Esophagus mucosa (tissue), 1 donor: ENCODE measurements around the gene KCNQ4. TPM values are rescaled to one million over a fixed set of nuclear protein-coding genes. Genes with fewer than 3 reads are reported as not detected.

Experiments used
- ATAC-seq: fragments of 200-7000 bp; cut with Tn5 transposase; one replicate; pipeline ENCODE4 v1.9.1; 2020
- total RNA-seq: library from RNA; stranded (reverse); gene quantifications from one replicate; pipeline ENCODE4 v1.2.4, GENCODE V29; 2023
- donor health status: DM: yes; HTN: yes; CAD: no.

KCNQ4 gene
- total RNA-seq, 1 donor from 2014 or later: 0.24 TPM

DNA sequence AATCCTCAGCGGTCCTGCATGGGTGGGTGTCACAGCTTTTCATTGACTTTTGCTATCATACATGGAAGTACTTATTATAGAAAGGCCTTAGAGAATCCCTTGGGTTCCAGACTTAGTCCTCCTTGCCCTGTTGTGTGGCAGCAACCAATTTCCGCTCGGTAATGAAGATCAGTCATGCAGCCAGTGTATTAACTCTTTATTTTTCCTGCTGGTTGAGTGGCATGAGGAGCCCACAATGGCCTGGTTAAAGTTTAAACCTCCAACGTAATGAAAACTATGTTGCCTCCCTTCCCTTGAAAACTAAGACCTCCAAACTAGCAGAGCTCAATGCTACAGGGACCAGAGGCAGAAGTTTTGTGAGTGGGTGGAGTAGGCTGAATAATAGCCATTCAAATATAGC lies 58.6 kb downstream of the KCNQ4 start:
- no peak for ATAC-seq

DNA sequence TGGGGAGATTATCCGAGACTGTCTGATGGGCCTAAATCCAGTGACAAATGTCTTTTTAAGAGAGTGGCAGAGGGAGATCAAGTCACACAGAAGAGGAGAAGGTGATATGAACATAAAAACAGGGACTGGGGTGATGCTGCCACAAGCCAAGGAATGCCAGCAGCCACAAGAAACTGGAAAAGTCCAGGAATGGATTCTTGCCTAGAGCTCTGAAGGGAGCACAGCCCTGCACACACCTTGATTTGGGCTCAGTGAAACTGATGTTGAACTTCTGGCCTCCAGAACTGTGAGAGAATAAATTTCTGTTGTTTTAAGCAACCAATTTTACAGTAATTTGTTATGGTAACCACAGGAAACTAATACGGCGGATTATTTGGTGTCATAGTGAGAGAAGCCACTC lies 59.1 kb downstream of the KCNQ4 start:
- no peak for ATAC-seq

DNA sequence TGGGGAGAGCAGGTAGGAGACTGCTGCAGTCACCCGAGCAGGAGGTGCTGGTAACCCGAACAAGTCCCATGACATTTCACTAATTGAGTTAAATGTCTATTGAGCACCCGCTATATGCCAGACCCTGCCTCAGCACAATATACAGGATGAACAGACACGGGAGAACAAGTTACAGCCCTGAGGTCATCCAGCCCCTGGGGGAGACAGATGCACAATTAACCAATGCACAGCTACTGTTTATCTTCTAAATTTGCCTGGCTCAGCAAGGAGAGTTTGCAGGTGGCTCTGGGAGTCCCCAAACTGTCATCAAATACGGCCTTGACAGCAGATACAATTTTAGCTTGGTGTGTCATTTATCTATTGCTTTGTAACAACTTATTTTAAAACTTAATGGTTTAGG lies 60.5 kb downstream of the KCNQ4 start:
- ATAC-seq: no peak

DNA sequence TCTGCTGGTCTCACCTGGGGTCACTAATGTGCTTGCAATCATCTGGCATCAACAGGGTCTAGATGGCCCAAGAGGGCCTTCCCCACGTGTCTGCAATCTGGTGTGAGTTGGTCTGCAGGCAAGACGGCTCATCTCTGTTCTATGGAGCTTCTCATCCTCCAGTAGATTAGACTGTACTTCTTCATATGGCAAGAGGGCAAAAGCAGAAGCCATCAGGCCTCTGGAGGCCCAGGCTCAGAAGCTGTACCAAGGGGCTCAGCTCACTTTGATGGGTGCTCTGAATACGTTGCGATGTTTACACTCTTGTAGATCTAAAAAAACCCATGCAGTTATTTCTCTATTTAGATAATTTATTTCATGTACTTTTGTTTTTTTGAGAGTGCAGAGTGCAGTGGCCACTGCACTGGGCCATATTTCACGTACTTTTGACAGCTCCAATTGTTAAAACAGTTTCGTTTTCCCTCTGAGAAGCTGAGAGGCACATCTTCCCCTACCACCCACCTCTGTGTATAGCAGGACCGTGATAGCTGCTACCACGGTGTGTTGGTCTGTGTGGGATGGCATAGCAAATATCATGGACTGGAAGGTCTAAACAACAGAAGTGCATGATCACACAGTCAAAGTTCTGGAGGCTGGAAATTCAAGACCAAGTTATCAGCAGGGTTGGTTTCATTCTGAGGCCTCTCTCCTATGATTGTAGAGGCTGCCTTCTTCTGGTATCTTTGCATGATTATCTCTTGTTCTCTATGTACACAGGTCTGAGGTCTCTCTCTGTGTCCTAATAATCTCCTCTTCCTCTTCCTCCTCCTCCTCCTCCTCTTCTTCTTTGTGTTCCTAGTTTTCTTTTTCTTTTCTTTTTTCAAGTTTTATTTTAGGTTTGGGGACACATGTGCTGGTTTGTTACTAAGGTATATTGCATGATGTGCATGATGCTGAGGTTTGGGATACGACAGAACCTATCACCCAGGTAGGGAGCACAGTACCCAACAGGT lies 61.6 kb downstream of the KCNQ4 start:
- ATAC-seq: no peak

DNA sequence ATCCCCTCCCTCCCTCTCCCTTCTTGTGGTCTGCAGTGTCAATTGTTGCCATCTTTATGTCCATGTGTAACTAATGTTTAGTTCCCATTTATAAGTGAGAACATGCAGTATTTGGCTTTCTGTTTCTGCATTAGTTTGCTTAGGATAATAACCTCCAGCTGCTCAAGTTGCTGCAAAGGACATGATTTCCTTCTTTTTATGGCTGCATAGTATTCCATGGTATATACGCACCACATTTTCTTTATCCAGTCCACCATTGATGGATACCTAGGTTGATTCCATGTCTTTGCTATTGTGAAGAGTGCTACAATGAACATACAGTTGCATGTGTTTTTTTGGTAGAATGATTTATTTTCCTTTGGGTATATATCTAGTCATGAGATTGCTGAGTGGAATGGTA lies 62.3 kb downstream of the KCNQ4 start:
- ATAC-seq: no peak

DNA sequence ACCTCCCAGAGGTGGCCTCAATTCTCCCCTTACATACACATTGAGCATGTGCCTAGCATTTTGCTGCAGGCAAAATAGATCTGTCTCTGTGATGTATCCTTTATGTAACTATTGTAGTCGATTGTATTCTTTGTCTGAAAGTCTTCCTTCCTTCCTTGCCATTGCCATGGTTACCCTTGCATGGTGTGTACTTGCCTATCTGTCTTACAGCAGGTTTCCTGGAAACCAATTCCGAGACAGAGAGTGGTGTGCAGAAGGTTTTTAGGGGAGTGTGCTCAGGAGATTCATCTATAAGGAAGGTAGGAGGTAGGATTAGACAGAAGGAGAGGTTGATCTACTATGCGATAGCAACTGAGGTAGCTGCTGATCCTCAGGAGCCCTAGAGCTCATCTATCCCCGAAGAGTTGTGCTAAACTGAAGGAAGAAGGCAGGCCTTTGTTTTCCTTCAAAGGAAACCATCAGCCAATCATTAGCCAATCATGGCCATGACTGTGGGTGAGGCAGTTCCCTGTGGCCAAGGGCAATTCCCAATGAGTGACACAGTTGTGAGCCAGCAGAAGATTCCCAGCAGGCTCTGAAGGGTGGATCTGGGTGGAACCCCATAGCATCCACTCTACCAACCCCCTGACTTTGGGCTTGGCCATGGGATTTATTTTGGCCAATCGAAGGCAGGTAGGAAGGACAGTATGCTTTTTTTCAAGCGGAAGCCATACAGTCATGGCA lies 63.6 kb downstream of the KCNQ4 start:
- peak; percentile 57 for ATAC-seq

DNA sequence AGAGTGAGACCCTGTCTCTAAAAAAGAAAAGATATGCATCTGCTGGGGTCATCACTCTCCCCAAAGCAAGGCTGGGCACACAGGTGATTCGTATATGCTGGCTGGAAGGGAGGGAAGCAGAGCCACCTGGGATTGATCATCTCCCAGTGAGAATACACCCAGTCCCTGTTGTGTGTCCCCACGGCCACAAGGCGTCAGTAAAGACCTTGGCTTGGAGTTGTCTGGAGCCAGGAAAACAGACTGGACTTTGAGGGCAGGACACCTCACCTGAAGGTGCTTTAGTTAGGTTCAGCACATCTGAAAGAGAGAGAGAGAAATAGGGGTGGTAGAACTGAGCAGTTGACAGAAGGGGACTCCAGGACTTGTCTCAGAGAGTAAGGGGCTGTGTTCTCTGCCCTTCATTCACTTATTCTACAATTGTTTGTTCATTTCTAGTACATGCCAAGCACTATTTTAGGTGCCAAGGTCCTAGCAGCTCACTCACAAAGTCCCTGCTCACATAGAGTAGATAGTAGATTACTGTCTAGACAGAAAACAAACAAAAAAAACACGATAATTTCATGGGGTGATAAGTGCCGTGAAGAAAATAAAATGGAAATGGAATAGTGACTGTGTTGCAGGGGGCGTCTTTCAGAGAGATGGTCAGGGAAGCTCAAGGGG lies 65.1 kb downstream of the KCNQ4 start:
- ATAC-seq: peak; percentile 74

DNA sequence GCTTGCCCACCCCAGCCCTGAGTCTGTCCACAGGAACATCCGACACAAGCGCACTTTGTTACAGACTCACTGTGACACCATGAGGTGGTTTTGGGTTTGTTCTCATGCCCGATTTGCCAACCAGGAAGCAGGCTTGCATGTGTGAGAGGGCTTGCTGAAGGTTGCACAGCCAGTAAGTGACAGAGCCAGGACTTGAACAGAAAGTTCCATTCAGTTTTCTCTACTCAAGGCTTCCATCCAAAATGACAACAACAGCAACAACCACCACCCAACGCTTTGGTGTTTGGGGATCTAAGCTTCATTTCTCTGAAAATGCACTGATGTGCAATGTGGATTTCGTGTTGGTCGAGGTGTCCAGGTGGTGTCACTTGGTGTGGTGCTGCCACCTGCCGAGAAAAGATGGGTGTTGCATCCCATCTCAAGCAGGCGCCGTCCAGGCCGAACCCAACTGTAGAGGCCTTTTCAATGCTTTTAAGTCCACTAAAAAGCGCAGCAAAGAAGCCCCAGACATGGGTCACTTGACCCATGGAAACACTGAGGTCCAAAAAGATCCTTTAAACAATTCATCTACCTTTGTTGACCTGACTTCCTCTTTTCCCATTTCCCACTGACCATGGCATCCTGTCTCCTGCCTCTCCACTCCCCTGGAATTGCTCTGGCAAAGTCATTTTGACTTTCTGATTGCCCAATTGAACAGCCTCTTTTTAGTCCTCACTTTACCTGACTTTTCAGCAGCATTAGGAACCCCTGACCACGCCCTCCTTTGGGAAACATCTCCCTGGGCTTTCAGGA lies 66.4 kb downstream of the KCNQ4 start:
- peak; percentile 77 for ATAC-seq

DNA sequence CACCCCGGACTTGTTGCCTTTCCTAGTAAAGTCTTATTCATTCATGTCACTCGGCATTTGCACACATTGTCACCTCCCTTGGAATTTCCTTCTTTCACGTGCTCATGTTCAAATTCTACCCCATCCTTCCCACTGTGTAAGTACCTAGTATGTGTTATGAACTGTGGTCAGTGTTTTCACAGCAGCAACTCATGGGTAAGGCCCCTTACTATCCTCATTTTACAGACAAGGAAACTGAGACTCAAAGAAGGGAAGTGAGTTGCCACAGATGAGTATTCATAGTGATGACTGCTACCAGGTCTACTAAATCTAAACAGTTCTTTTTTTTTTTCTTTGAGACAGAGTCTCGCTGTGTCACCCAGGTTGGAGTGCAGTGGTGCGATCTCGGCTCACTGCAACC lies 68.1 kb downstream of the KCNQ4 start:
- no peak for ATAC-seq

DNA sequence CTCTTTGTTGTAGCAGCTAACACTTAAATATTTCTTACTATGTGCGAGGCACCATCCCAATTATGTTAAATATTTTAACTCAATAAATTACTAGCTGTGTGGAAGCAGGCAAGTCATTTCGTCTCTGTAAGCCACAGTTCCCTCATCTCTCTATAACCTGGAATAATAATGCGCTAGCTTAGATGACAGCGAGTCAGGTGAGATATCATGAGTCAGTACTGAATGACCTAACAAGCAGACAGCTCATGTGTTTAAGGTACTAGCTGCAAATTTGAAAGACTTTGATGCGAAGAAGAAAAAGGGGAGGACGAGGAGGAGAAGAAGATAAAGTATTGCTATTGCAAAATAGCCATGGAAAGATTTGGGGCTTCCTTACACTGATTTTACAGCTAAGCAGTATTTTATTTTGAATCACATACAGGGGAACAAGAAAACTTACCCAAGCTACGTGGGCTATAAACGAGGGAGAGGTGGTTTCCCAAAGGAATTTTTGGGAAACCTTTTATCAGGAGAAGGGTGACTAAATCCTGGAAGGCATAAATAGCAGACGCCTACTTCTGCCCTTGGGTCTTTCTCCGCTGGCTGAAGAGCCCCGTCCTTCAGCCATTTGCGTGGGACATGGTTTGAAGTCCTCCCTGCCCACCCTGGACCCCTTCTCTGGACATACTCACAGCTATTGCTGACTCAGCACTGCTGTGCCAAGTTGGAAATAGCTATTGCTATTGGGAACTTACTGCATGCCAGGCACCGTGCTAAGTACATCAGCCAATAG lies 69.7 kb downstream of the KCNQ4 start:
- ATAC-seq: peak; percentile 51

DNA sequence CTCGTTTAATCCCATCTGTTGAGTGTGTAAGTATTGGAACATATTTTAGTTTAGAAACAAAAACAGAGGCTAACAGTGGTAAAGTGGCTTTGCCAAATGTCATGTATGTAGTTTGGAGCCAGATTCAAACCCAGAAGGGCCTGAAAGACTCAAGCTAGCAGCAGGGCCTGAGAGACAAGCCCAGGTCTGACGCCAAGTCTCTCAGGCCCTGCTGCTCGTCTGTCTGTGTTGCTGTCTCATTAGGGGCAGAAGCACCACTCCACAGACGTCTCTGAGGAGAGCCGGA lies 70.2 kb downstream of the KCNQ4 start:
- ATAC-seq: no peak

DNA sequence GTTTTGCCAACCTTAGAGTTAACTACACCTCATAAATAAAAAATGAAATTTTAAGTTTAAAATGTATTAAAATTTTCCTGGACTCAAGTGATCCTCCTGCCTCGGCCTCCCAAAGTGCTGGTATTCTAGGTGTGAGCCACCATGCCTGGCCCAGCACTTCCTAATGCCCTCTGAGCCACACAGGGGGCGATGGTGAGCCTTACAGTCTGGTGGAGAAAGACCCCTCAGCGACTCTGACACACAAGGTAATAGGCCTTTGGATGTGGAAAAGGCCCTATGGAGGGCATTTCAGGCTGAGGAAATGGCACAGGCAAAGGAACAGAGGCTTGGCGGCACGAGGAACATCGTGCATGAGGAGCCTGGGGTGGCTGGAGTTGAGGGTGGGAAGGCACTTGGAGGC lies 71.9 kb downstream of the KCNQ4 start:
- no peak for ATAC-seq

DNA sequence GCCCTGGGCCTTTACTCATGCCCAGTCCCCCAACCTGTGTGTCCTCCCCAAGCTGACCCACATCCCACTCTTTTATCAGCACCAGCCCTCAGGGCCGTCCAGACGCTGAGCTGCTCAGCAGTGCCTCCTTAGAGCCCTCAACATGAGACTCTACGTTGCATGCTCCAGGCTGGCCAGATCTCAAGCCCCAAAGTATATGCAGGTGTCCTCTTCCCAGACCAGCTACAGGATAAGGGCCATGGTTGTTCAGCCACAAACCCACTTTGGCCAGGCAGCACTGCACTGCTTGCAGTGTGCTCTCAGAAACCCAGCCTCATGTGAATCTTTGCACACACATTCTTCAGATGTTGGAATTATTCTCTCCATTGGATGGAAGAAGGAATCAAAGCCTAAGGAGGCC lies 72.5 kb downstream of the KCNQ4 start:
- ATAC-seq: no peak

DNA sequence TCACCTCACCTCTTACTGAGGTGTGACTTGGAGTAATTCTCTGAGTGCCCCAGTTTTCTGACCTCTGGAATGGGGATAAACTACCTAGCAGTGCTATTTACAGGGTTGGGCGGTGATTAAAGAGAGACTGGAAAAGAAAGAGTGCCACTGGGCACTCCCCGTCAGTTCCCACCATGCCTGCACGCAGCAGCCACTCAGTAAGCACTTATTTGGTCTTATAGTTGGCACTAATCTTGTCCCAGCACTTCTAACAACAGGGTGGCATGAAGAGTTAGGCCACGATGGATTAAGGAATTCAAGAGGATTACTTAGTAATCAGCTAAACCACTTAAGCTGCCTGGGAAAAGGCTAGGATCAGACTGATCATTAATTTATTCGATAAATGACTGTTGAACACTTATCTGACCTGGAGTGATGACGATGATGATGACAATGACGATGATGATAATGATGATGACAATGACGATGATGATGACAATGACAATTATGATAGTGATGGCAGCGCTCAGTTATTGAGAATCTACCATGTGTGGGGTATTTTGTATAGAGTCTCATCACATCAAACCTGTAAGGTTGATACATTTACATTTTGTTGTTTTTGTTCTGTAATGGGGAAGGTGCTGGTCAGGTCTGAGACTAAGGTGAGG lies 73.2 kb downstream of the KCNQ4 start:
- ATAC-seq: no peak

DNA sequence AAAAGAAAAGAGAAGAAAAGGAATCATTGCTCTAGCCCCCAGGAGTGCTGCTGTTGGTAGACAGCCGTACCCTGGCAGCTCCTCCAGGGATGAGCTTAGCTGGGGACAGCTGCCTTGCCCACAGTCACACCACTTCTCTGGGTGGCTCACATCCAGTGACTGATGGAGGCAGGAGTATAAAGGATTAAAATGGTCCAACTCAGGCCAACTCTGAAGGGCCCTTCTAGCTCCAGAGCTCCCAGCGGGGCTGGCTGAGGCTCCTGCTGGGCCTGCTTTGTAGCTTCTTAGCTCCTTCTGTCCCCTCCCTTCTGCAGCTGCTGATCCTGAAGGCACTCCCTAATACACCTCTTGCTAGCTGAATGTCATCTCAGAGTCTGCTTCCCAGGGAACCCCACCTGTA lies 74.2 kb downstream of the KCNQ4 start:
- peak; percentile 22 for ATAC-seq

DNA sequence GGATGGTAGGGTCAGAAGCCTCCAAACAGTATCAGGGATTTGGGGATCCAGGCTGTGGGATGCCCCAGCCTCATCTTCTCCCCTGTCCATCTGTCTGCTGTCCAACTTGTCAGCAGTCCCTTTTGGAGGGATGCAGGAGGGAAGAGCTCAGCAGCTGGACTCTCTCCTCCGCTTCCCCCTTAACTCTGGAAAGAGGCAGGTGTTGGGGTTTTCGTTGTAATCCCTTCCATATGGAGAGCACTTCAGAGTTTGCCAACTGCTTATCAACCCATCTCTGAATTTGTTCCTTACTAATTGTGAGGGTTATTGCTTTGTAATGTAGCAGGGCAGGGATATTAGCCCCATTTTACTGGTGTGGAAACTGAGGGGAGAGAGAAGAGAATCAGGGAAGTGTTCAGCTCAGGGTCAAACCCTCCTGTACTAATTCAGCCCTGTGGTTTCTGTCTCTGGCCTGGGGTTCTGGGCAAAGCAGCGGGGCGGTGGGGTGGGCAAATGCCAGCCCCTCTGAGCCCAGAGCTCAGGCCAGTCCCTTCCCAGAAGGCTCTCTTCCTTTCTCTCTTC lies 75.3 kb downstream of the KCNQ4 start:
- ATAC-seq: no peak

DNA sequence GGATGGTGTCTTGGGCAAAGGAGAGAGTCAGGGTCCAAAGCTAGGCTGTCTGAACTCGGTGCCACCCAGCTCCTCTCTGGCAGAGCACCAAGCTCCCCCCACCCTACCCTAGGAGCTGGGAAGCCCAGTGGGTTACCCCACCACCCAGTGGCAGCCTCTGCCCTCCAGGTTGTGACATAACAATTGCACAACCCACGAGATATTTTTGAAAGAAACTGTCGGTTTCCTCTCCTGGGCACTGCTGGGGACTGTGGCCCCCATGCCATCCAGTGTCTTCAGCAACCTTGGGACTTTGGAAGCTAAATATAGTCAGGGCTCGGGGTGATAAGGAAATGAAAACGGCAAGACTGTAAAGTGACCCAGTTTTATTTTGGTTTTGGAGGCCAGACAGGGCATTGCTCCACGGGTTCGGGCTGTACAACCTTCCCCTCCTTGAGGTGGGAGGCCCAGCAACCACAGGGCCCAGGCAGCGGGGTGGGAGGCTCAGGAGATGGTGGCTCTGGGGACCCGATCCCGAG lies 77.2 kb downstream of the KCNQ4 start:
- ATAC-seq: no peak

DNA sequence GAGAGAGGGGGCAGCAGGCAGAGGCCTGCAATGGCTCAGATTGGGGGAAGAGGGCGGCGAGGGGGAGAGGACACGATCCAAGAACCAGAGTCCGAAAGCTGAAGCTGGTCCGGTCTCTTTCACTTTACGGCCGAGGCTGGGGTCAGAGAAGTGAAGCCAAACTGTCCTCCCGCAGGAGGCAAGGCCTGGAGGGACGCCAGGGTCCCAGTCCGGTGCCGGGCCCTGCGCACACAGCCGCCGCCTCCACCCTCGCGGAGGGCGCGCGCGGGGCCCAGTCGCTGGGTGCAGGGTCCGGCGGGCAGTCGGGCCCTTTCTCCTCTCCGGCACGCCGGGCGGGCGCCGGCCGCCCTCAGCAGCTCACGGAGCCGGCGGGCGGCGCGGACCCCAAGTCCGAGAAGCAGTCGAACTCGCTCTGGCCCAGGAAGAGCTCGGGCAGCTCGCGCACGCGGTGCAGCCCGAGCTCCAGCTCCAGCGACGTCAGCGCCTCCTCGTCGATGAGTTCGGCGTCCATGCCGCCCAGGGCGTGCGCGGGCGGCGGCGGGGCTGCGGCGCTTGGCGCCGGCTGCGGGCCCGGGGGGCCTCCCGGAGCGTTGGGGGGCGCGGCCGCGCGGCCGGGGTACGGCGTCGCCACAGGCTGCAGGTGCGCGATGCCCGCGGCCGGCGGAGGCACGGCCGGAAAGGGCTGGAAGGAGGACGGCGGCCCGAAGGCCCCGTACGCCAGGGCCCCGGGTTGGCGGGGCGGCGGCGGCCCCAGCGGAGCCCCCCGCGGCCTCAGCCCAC lies 77.8 kb downstream of the KCNQ4 start:
- ATAC-seq: peak; percentile 3

DNA sequence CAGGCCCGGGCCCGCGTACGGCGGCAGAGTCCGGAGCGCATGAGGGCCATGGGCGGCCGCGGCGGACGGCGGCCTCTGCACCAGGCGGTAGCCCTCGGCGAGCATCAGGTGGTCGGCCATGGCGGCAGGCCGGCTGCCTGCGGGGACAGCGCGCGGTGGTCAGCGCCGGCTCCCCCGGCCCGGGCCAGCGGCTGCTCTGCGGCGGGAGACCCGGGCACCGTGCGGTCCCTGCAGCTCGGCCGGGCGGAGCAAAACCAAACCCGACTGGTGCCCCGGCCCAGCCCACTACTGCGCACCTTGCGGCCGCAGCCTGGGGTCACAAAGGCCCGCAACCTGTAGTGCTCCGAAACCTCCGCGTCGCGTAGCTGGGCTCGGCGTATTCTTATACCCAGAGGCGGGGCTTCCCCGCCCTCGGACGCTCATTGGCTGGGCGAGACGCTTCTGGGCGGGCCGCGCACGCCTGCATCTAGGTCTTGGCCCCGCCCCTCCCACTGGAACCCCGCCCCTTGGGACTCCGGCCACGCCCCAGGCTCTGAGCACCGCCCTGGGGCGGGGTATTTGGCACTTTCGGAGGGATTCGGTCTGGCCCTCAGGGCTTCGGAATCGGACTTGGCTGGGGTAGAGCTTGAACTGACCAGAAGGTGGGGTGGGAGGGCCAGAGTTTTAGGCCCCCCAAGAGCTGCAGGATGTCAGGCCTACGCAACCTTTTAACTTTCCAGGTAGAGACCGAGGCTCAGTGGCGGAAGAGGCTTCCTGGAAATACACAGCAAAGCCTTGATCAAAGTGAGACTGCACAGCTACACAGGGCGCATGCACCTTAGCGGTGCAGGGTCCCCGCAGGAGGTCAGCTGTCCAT lies 78.6 kb downstream of the KCNQ4 start, which contains the start of gene CITED4:
Gene CITED4 (minus strand): TSS at position 356 of the 856 bp plus-strand sequence. CDS start 236 bp downstream, at position 120.
- peak; percentile 96 for ATAC-seq
